Fibroblast of villous mesenchyme (primary cell): ENCODE measurements around the gene ADCYAP1R1. TPM values are rescaled to one million over a fixed set of nuclear protein-coding genes. Genes with fewer than 3 reads are reported as not detected.

Experiments
- DNase-seq: peaks from one replicate; pipeline ENCODE4 v3.0.0-alpha.2; 2010; ENCODE audit warnings: low read depth
- H3K4me3 ChIP-seq: 2 replicates; pipeline ENCODE4 v1.5.1; 2011; ENCODE audit warnings: low read depth, mild to moderate bottlenecking, low read length
- total RNA-seq: library from RNA; depleted of rRNA; stranded (reverse); fragments of >200 nt; gene quantifications from 2 replicates; pipeline ENCODE4 v1.2.3, GENCODE V29; 2012
- TF ChIP-seq, protein P1 (sequence below): IDR thresholded peaks from 2 replicates; pipeline ENCODE4 v1.5.1; 2012; ENCODE audit warnings: low read depth, mild to moderate bottlenecking, low read length; ENCODE audit not compliant: insufficient read depth

Gene ADCYAP1R1
- total RNA-seq, 1 donor = not detected

GRCh38 chr7:31056775-31057346 is 4.8 kb downstream of the ADCYAP1R1 start:
- TF ChIP-seq, protein P1, sequence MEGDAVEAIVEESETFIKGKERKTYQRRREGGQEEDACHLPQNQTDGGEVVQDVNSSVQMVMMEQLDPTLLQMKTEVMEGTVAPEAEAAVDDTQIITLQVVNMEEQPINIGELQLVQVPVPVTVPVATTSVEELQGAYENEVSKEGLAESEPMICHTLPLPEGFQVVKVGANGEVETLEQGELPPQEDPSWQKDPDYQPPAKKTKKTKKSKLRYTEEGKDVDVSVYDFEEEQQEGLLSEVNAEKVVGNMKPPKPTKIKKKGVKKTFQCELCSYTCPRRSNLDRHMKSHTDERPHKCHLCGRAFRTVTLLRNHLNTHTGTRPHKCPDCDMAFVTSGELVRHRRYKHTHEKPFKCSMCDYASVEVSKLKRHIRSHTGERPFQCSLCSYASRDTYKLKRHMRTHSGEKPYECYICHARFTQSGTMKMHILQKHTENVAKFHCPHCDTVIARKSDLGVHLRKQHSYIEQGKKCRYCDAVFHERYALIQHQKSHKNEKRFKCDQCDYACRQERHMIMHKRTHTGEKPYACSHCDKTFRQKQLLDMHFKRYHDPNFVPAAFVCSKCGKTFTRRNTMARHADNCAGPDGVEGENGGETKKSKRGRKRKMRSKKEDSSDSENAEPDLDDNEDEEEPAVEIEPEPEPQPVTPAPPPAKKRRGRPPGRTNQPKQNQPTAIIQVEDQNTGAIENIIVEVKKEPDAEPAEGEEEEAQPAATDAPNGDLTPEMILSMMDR = no peak
- no peak overlapping the region for H3K4me3 ChIP-seq
- no peak for DNase-seq

- DNase-seq = no peak
- H3K4me3 ChIP-seq = no peak overlapping the region
- TF ChIP-seq, protein P1 = no peak
Observed at GRCh38 chr7:31058122-31058521, 6.0 kb downstream of the ADCYAP1R1 start.

- H3K4me3 ChIP-seq = no peak overlapping the region
- TF ChIP-seq, protein P1 = no peak
- no peak for DNase-seq
Observed at GRCh38 chr7:31058688-31059087, 6.6 kb downstream of the ADCYAP1R1 start.

DNA sequence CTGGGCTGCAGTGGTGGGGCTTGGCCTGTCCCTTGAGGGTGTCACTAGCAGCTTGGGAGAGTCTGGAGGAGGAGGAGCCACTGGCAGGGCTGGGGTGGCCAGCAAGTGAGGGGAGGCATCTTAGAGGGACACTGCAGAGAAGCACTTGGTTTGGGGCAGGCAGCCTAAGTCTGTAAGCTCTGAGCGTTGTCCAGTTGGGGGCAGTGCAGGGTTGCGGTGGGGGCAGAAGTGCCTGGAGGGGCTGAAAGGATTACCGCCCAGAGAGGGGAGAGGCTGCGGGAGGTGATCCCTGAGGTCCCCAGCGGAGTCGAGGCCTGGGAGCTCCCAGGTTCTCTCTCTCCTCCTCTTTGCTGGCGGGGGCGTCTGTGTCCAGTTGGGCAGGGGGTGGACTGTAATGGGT is 7.4 kb downstream of the ADCYAP1R1 start:
- no peak overlapping the region for H3K4me3 ChIP-seq
- TF ChIP-seq, protein P1 = no peak
- no peak for DNase-seq

GRCh38 chr7:31061185-31061584 is 9.1 kb downstream of the ADCYAP1R1 start:
- DNase-seq = no peak
- TF ChIP-seq, protein P1 = no peak
- H3K4me3 ChIP-seq = no peak overlapping the region

GRCh38 chr7:31062746-31063435 is 10.8 kb downstream of the ADCYAP1R1 start:
- no peak overlapping the region for H3K4me3 ChIP-seq
- TF ChIP-seq, protein P1 = no peak
- DNase-seq = no peak
